H9 (cell line): ENCODE measurements around the gene BBIP1. TPM values are rescaled to one million over a fixed set of nuclear protein-coding genes. Genes with fewer than 3 reads are reported as not detected.

Experiments
- DNase-seq: peaks from one replicate; pipeline ENCODE4 v3.0.0-alpha.2; 2017
- H2AFZ ChIP-seq: one replicate; pipeline ENCODE4 v1.6.1; 2013; ENCODE audit warnings: mild to moderate bottlenecking, low read length, control low read depth, moderate library complexity
- H2AK5ac ChIP-seq: 2 replicates; pipeline ENCODE4 v1.6.1; 2013; ENCODE audit warnings: low read length, control low read depth, mixed read lengths; ENCODE audit not compliant: insufficient read length
- H2BK120ac ChIP-seq: one replicate; pipeline ENCODE4 v1.6.1; 2013; ENCODE audit warnings: low read depth, mild to moderate bottlenecking, low read length, control low read depth, inconsistent platforms; ENCODE audit not compliant: poor library complexity, severe bottlenecking
- H2BK12ac ChIP-seq: 2 replicates; pipeline ENCODE4 v1.6.1; 2013; ENCODE audit warnings: low read length, control low read depth, mixed read lengths, low read depth; ENCODE audit not compliant: insufficient read length
- H2BK15ac ChIP-seq: 2 replicates; pipeline ENCODE4 v1.6.1; 2013; ENCODE audit warnings: low read depth, low read length, control low read depth
- H2BK20ac ChIP-seq: one replicate; pipeline ENCODE4 v1.6.1; 2013; ENCODE audit warnings: low read depth, mild to moderate bottlenecking, low read length, control low read depth, inconsistent platforms; ENCODE audit not compliant: poor library complexity, severe bottlenecking
- H2BK5ac ChIP-seq: 2 replicates; pipeline ENCODE4 v1.6.1; 2013; ENCODE audit warnings: low read length, control low read depth, mixed read lengths; ENCODE audit not compliant: insufficient read length
- H3K14ac ChIP-seq: 2 replicates; pipeline ENCODE4 v1.6.1; 2013; ENCODE audit warnings: low read length, control low read depth; ENCODE audit not compliant: insufficient read depth
- H3K18ac ChIP-seq: 2 replicates; pipeline ENCODE4 v1.6.1; 2013; ENCODE audit warnings: low read depth, mild to moderate bottlenecking, mixed read lengths, low read length, control low read depth; ENCODE audit not compliant: insufficient read length
- H3K23ac ChIP-seq: 2 replicates; pipeline ENCODE4 v1.6.1; 2013; ENCODE audit warnings: low read length, control low read depth, mixed read lengths, low read depth; ENCODE audit not compliant: insufficient read length
- H3K23me2 ChIP-seq: 2 replicates; pipeline ENCODE4 v1.6.1; 2013; ENCODE audit warnings: low read depth, mild to moderate bottlenecking, mixed read lengths, low read length, control low read depth; ENCODE audit not compliant: insufficient read length, poor library complexity, severe bottlenecking
- H3K27ac ChIP-seq: 2 replicates; pipeline ENCODE4 v1.5.1; 2013; ENCODE audit warnings: low read length, control low read depth, mixed read lengths, low read depth; ENCODE audit not compliant: insufficient read length
- H3K27me3 ChIP-seq: 2 replicates; pipeline ENCODE4 v1.6.1; 2013; ENCODE audit warnings: low read length, control low read depth, inconsistent platforms; ENCODE audit not compliant: insufficient read depth
- H3K4ac ChIP-seq: 2 replicates; pipeline ENCODE4 v1.6.1; 2013; ENCODE audit warnings: low read depth, mild to moderate bottlenecking, control low read depth, inconsistent platforms, low read length, moderate library complexity
- H3K4me1 ChIP-seq: 2 replicates; pipeline ENCODE4 v1.6.1; 2013; ENCODE audit warnings: low read length, control low read depth, inconsistent platforms; ENCODE audit not compliant: insufficient read depth
- H3K4me2 ChIP-seq: 2 replicates; pipeline ENCODE4 v1.6.1; 2013; ENCODE audit warnings: low read length, control low read depth, mixed read lengths; ENCODE audit not compliant: insufficient read length, insufficient read depth
- H3K56ac ChIP-seq: 2 replicates; pipeline ENCODE4 v1.6.1; 2013; ENCODE audit warnings: low read depth, mild to moderate bottlenecking, mixed read lengths, low read length, control low read depth; ENCODE audit not compliant: insufficient read length
- H3K79me1 ChIP-seq: 2 replicates; pipeline ENCODE4 v1.6.1; 2013; ENCODE audit warnings: low read depth, mild to moderate bottlenecking, moderate library complexity, low read length, control low read depth, inconsistent platforms; ENCODE audit not compliant: insufficient read depth, poor library complexity, severe bottlenecking
- H3K79me2 ChIP-seq: 2 replicates; pipeline ENCODE4 v1.6.1; 2013; ENCODE audit warnings: low read length, control low read depth, inconsistent platforms; ENCODE audit not compliant: insufficient read depth
- H3K9ac ChIP-seq: 2 replicates; pipeline ENCODE4 v1.6.1; 2013; ENCODE audit warnings: low read length, control low read depth, mixed read lengths; ENCODE audit not compliant: insufficient read length; ENCODE audit errors: extremely low read depth
- H3K9me3 ChIP-seq: one replicate; pipeline ENCODE4 v1.6.1; 2013; ENCODE audit warnings: low read depth, low read length, inconsistent platforms; ENCODE audit not compliant: control insufficient read depth
- H3T11ph ChIP-seq: one replicate; pipeline ENCODE4 v1.6.1; 2013; ENCODE audit warnings: mild to moderate bottlenecking, low read length, control low read depth, inconsistent platforms
- H4K20me1 ChIP-seq: one replicate; pipeline ENCODE4 v1.6.1; 2013; ENCODE audit not compliant: control insufficient read depth, insufficient read length, insufficient read depth
- H4K5ac ChIP-seq: 2 replicates; pipeline ENCODE4 v1.6.1; 2013; ENCODE audit warnings: low read depth, mild to moderate bottlenecking, mixed read lengths, low read length, control low read depth; ENCODE audit not compliant: insufficient read length
- H4K8ac ChIP-seq: replicated peaks from 2 replicates; pipeline ENCODE4 v1.6.1; 2013; ENCODE audit warnings: low read length, control low read depth, mixed read lengths, low read depth; ENCODE audit not compliant: insufficient read length
- H4K91ac ChIP-seq: 2 replicates; pipeline ENCODE4 v1.6.1; 2013; ENCODE audit warnings: low read depth, mild to moderate bottlenecking, moderate library complexity, mixed read lengths, low read length, control low read depth; ENCODE audit not compliant: insufficient read length
- H3K27ac Mint-ChIP-seq, 3 experiments: 2 replicates in 2 of 3; 3 replicates in 1 of 3; pipeline ENCODE4 v1.8.0; 2020 to 2021; ENCODE audit warnings: mixed read lengths in 3 of 3, mild to moderate bottlenecking in 1 of 3, moderate library complexity in 1 of 3
- H3K27me3 Mint-ChIP-seq: 2 replicates; pipeline ENCODE4 v1.8.0; 2021; ENCODE audit warnings: low read depth, mild to moderate bottlenecking, moderate library complexity, mixed read lengths
- H3K36me3 Mint-ChIP-seq, 3 experiments: 2 replicates in 2 of 3; 3 replicates in 1 of 3; pipeline ENCODE4 v1.8.0; 2020 to 2021; ENCODE audit warnings: low read depth in 3 of 3, mixed read lengths in 3 of 3; ENCODE audit not compliant: insufficient read depth in 1 of 3
- H3K4me1 Mint-ChIP-seq, 2 experiments: 2 replicates each; pipeline ENCODE4 v1.8.0; 2020; ENCODE audit warnings: mixed read lengths in 2 of 2
- H3K4me3 Mint-ChIP-seq, 2 experiments: 2 replicates in 1 of 2; 3 replicates in 1 of 2; pipeline ENCODE4 v1.8.0; 2020 to 2021; ENCODE audit warnings: mild to moderate bottlenecking in 2 of 2, mixed read lengths in 2 of 2, moderate library complexity in 1 of 2
- H3K9me3 Mint-ChIP-seq, 2 experiments: 2 replicates in 1 of 2; 3 replicates in 1 of 2; pipeline ENCODE4 v1.8.0; 2020; ENCODE audit warnings: mild to moderate bottlenecking in 2 of 2, mixed read lengths in 2 of 2, moderate library complexity in 1 of 2
- CTCF ChIP-seq: fragments of 200-600 bp; sonication (generic); conservative IDR thresholded peaks from 3 replicates; pipeline ENCODE4 v1.8.0; 2021; ENCODE audit warnings: antibody characterized with exemption, mild to moderate bottlenecking
- WGBS: extraction: QIAGEN DNeasy Blood & Tissue Kit; methylation state at CpG from one replicate; pipeline ENCODE4 v1.1.7; 2013; ENCODE audit warnings: missing lambda C conversion rate, low lambda C conversion rate, mixed read lengths; ENCODE audit not compliant: insufficient read length; ENCODE audit errors: extremely low coverage; 5-methylcytosine and 5-hydroxymethylcytosine counted together
- total RNA-seq: library from RNA; stranded (reverse); gene quantifications from 2 replicates; pipeline ENCODE4 v1.2.1, GENCODE V29; 2021

BBIP1 gene
- total RNA-seq, 1 experiment from 2014 or later, result 18.8 TPM

DNA sequence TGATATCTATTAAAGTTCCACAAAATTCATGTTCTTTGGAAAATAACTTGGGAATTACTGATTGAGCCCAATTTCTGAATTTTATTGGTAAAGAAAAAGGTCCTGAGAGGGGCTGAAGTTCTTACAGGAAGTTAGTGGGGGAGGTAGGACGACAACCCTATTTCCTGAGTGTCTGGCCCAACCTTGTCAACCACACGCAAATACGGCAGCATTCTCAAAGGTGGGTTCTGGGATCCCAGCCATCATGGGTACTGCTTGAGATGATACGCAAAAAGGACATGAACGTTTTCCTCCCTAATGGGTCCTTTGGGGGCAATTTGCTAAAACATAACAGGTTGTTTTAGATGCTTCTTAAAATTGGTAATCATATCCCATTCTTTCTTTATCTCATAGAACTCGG is 50.0 kb downstream of the BBIP1 start:
- Histone ChIP-seq H3K4me2 (no peak overlapping the region), H4K91ac (no peak overlapping the region), H2BK15ac (no peak overlapping the region), H2BK12ac (no peak overlapping the region), H3K4ac (no peak overlapping the region), H3K79me2 (no peaks in the 10 kb centered on the region), H3T11ph (no peak overlapping the region), H3K14ac (no peak overlapping the region), H2AFZ (no peak overlapping the region), H4K20me1 (no peaks in the 10 kb centered on the region), H3K56ac (no peak overlapping the region), H3K23me2 (peaks cover 11% of the 10 kb centered on the region), H2AK5ac (no peak overlapping the region), H4K5ac (no peak overlapping the region), H3K23ac (no peak overlapping the region), H3K9ac (no peak overlapping the region), H3K9me3 (no peaks in the 10 kb centered on the region), H3K27ac (no peak overlapping the region), H3K27me3 (no peaks in the 10 kb centered on the region), H3K79me1 (no peaks in the 10 kb centered on the region), H2BK20ac (no peak overlapping the region), H4K8ac (no peak overlapping the region), H3K18ac (no peak overlapping the region), H2BK120ac (no peak overlapping the region), H2BK5ac (no peak overlapping the region), H3K4me1 (no peaks in the 10 kb centered on the region; the same call in 1 of the 2 replicates)
- peaks cover 24 to 39% of the 10 kb centered on the region in 2 experiments for H3K4me1 Mint-ChIP-seq
- no peaks in the 10 kb centered on the region; a peak in 1 of 5 replicates for H3K9me3 Mint-ChIP-seq
- no peak for DNase-seq
- no CpG with 5 or more reads among the region's 6 CpGs for WGBS
- H3K36me3 Mint-ChIP-seq, result peaks cover 0 to 4% (median 0%) of the 10 kb centered on the region in 3 experiments; a peak in 1 of 7 replicates
- H3K27me3 Mint-ChIP-seq, result no peaks in the 10 kb centered on the region
- no peak overlapping the region for H3K27ac Mint-ChIP-seq
- TF ChIP-seq CTCF, result no peak
- no peak overlapping the region for H3K4me3 Mint-ChIP-seq
